HepG2 (cell line): ENCODE results near the gene CMTM4. TPM values are rescaled to one million over a fixed set of nuclear protein-coding genes. Genes with fewer than 3 reads are reported as not detected.

Source experiments
- ARID2 ChIP-seq: sonication (generic); formaldehyde crosslinking; IDR thresholded peaks from 2 replicates; pipeline ENCODE4 v1.8.1; 2022; ENCODE audit warnings: mild to moderate bottlenecking, missing genetic modification reagents, borderline replicate concordance
- ATF7-NPFF ChIP-seq: sonication (generic); formaldehyde crosslinking; IDR thresholded peaks from 2 replicates; pipeline ENCODE4 v1.8.1; 2023; ENCODE audit warnings: mild to moderate bottlenecking, low read depth, missing genetic modification reagents, moderate library complexity
- CCDC6 ChIP-seq: sonication (generic); formaldehyde crosslinking; IDR thresholded peaks from 2 replicates; pipeline ENCODE4 v1.8.1; 2022; ENCODE audit warnings: mild to moderate bottlenecking, missing genetic modification reagents, moderate library complexity
- E2F2 ChIP-seq: sonication (generic); formaldehyde crosslinking; IDR thresholded peaks from 2 replicates; pipeline ENCODE4 v1.4.0; 2020; ENCODE audit warnings: missing genetic modification reagents, borderline replicate concordance
- RBFOX2 ChIP-seq: fragments of 200-400 bp; formaldehyde crosslinking; IDR thresholded peaks from 2 replicates; pipeline ENCODE4 v1.6.1; 2017; ENCODE audit warnings: low read depth, mild to moderate bottlenecking, low read length
- SALL1 ChIP-seq: sonication (generic); formaldehyde crosslinking; IDR thresholded peaks from 2 replicates; pipeline ENCODE4 v1.8.0; 2022; ENCODE audit warnings: mild to moderate bottlenecking, missing genetic modification reagents
- SP4 ChIP-seq: sonication (generic); formaldehyde crosslinking; IDR thresholded peaks from 2 replicates; pipeline ENCODE4 v1.8.1; 2023; ENCODE audit warnings: mild to moderate bottlenecking, missing genetic modification reagents
- TRIM24 ChIP-seq: sonication (generic); formaldehyde crosslinking; IDR thresholded peaks from 2 replicates; pipeline ENCODE4 v1.8.0; 2022; ENCODE audit warnings: mild to moderate bottlenecking, missing genetic modification reagents
- ZNF552 ChIP-seq: sonication (generic); formaldehyde crosslinking; IDR thresholded peaks from 2 replicates; pipeline ENCODE4 v1.9.0; 2022; ENCODE audit warnings: missing genetic modification reagents, mild to moderate bottlenecking, borderline replicate concordance
- ZNF619 ChIP-seq: sonication (generic); formaldehyde crosslinking; IDR thresholded peaks from 2 replicates; pipeline ENCODE4 v1.4.0; 2020; ENCODE audit warnings: mild to moderate bottlenecking, missing genetic modification reagents
- ZNF75D ChIP-seq: sonication (generic); formaldehyde crosslinking; IDR thresholded peaks from 2 replicates; pipeline ENCODE4 v1.8.1; 2023; ENCODE audit warnings: missing genetic modification reagents, mild to moderate bottlenecking, borderline replicate concordance
- ZSCAN31 ChIP-seq: sonication (generic); formaldehyde crosslinking; IDR thresholded peaks from 2 replicates; pipeline ENCODE4 v1.5.0; 2020; ENCODE audit warnings: low read depth, mild to moderate bottlenecking, missing genetic modification reagents
- polyA plus RNA-seq, 8 experiments: library from polyadenylated mRNA; depleted of rRNA in 3 of 8; stranded (reverse) in 7 of 8; unstranded in 1 of 8; fragments of >200 nt; fragmentation: Illumina TruSeq in 4 of 8; extraction: Trizol in 4 of 8; gene quantifications; 2 replicates each; pipeline versions ENCODE4 v1.2.1 to v1.2.3, GENCODE V29; 2011 to 2016; ENCODE audit warnings: low read depth in 4 of 8, missing spikeins in 1 of 8, mixed read lengths in 1 of 8; ENCODE audit not compliant: insufficient read depth in 1 of 8
- total RNA-seq, 5 experiments: library from RNA; depleted of rRNA; stranded (reverse); fragments of >200 nt; fragmentation: Illumina TruSeq; extraction: Trizol; gene quantifications; 2 replicates each; pipeline ENCODE4 v1.2.3, GENCODE V29; 2016; ENCODE audit warnings: low read depth in 1 of 5
- TF ChIP-seq, protein P1 (sequence below), 2 experiments: fragments of 450-650 bp in 1 of 2; sonication (generic) in 1 of 2; formaldehyde crosslinking in 1 of 2; IDR thresholded peaks; 2 replicates each; pipeline versions ENCODE4 v1.6.1 to v1.8.0; 2016 to 2022; ENCODE audit warnings: antibody characterized with exemption in 1 of 2, mild to moderate bottlenecking in 1 of 2, missing genetic modification reagents in 1 of 2
- TF ChIP-seq, protein P2 (sequence below): sonication (generic); formaldehyde crosslinking; IDR thresholded peaks from 2 replicates; pipeline ENCODE4 v1.4.0; 2020; ENCODE audit warnings: mild to moderate bottlenecking, missing genetic modification reagents
- TF ChIP-seq, protein P3 (sequence below): fragments of 450-650 bp; IDR thresholded peaks from 2 replicates; pipeline ENCODE4 v1.6.1; 2016

The CMTM4 gene
- total and polyA plus RNA-seq, 2 of the 13 experiments (the other 11 are each of a cell fraction or from before 2014, with no cell fraction given): 32.0 to 36.3 TPM

- TF ChIP-seq, protein P1, sequence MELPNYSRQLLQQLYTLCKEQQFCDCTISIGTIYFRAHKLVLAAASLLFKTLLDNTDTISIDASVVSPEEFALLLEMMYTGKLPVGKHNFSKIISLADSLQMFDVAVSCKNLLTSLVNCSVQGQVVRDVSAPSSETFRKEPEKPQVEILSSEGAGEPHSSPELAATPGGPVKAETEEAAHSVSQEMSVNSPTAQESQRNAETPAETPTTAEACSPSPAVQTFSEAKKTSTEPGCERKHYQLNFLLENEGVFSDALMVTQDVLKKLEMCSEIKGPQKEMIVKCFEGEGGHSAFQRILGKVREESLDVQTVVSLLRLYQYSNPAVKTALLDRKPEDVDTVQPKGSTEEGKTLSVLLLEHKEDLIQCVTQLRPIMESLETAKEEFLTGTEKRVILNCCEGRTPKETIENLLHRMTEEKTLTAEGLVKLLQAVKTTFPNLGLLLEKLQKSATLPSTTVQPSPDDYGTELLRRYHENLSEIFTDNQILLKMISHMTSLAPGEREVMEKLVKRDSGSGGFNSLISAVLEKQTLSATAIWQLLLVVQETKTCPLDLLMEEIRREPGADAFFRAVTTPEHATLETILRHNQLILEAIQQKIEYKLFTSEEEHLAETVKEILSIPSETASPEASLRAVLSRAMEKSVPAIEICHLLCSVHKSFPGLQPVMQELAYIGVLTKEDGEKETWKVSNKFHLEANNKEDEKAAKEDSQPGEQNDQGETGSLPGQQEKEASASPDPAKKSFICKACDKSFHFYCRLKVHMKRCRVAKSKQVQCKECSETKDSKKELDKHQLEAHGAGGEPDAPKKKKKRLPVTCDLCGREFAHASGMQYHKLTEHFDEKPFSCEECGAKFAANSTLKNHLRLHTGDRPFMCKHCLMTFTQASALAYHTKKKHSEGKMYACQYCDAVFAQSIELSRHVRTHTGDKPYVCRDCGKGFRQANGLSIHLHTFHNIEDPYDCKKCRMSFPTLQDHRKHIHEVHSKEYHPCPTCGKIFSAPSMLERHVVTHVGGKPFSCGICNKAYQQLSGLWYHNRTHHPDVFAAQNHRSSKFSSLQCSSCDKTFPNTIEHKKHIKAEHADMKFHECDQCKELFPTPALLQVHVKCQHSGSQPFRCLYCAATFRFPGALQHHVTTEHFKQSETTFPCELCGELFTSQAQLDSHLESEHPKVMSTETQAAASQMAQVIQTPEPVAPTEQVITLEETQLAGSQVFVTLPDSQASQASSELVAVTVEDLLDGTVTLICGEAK (IDR thresholded peaks at IDR 0.05): no peak
- TF ChIP-seq, protein P1 (CRISPR knock-in tag; IDR thresholded peaks at IDR 0.05): no peak
- TF ChIP-seq ARID2 (CRISPR knock-in tag): no peak
- TF ChIP-seq, protein P2, sequence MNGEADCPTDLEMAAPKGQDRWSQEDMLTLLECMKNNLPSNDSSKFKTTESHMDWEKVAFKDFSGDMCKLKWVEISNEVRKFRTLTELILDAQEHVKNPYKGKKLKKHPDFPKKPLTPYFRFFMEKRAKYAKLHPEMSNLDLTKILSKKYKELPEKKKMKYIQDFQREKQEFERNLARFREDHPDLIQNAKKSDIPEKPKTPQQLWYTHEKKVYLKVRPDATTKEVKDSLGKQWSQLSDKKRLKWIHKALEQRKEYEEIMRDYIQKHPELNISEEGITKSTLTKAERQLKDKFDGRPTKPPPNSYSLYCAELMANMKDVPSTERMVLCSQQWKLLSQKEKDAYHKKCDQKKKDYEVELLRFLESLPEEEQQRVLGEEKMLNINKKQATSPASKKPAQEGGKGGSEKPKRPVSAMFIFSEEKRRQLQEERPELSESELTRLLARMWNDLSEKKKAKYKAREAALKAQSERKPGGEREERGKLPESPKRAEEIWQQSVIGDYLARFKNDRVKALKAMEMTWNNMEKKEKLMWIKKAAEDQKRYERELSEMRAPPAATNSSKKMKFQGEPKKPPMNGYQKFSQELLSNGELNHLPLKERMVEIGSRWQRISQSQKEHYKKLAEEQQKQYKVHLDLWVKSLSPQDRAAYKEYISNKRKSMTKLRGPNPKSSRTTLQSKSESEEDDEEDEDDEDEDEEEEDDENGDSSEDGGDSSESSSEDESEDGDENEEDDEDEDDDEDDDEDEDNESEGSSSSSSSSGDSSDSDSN (CRISPR knock-in tag): no peak
- TF ChIP-seq, protein P3, sequence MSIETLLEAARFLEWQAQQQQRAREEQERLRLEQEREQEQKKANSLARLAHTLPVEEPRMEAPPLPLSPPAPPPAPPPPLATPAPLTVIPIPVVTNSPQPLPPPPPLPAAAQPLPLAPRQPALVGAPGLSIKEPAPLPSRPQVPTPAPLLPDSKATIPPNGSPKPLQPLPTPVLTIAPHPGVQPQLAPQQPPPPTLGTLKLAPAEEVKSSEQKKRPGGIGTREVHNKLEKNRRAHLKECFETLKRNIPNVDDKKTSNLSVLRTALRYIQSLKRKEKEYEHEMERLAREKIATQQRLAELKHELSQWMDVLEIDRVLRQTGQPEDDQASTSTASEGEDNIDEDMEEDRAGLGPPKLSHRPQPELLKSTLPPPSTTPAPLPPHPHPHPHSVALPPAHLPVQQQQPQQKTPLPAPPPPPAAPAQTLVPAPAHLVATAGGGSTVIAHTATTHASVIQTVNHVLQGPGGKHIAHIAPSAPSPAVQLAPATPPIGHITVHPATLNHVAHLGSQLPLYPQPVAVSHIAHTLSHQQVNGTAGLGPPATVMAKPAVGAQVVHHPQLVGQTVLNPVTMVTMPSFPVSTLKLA: no peak
- peak; percentile 39; the same call in 1 of the 2 replicates for TF ChIP-seq SALL1 (CRISPR knock-in tag)
- no peak for TF ChIP-seq ZNF552
- TF ChIP-seq CCDC6 (CRISPR knock-in tag): no peak
- no peak for TF ChIP-seq TRIM24
- no peak for TF ChIP-seq SP4 (CRISPR knock-in tag)
- no peak for TF ChIP-seq ZNF75D (CRISPR knock-in tag)
- TF ChIP-seq E2F2 (CRISPR knock-in tag): no peak
- no peak for TF ChIP-seq RBFOX2
- TF ChIP-seq ZSCAN31 (CRISPR knock-in tag): no peak
- peak; percentile 69; the same call in 1 of the 2 replicates for TF ChIP-seq ATF7-NPFF (CRISPR knock-in tag)
- TF ChIP-seq ZNF619 (CRISPR knock-in tag): no peak
These were observed 20.7 kb upstream of the CMTM4 start (continued) for GRCh38 chr16:66717112-66717675.
